Ovary (tissue), 9 donors: ENCODE results near the gene IFT52. TPM values are rescaled to one million over a fixed set of nuclear protein-coding genes. Genes with fewer than 3 reads are reported as not detected.

Experiments
- DNase-seq, 5 donors: peaks; one replicate each; pipeline ENCODE4 v3.0.0-alpha.2; 2019 to 2020
- H3K27ac ChIP-seq, 2 donors: fragments of 200-600 bp; one replicate each; pipeline versions ENCODE4 v1.5.1 to v1.8.0; 2019 to 2022
- H3K27me3 ChIP-seq: fragments of 200-600 bp; one replicate; pipeline ENCODE4 v1.8.0; 2022
- H3K36me3 ChIP-seq: fragments of 200-600 bp; sonication (generic); one replicate; pipeline ENCODE4 v1.5.1; 2019
- H3K4me1 ChIP-seq: one replicate; pipeline ENCODE4 v1.8.1; 2013; ENCODE audit warnings: mild to moderate bottlenecking, moderate library complexity; ENCODE audit not compliant: insufficient read depth
- H3K4me3 ChIP-seq: fragments of 200-600 bp; sonication (generic); one replicate; pipeline ENCODE4 v1.5.1; 2017
- H3K9me3 ChIP-seq, 2 donors: fragments of 200-600 bp in 1 of 2; sonication (generic) in 1 of 2; one replicate each; pipeline versions ENCODE4 v1.5.1 to v1.8.1; 2013 to 2019; ENCODE audit warnings: mild to moderate bottlenecking in 1 of 2, moderate library complexity in 1 of 2
- EP300 ChIP-seq: sonication (generic); formaldehyde crosslinking; IDR thresholded peaks from one replicate; pipeline ENCODE4 v1.6.1; 2017; ENCODE audit warnings: antibody characterized with exemption
- POLR2A ChIP-seq: fragments of 450-650 bp; IDR thresholded peaks from one replicate; pipeline ENCODE4 v1.6.1; 2017; ENCODE audit warnings: antibody characterized with exemption, mild to moderate bottlenecking, moderate library complexity
- WGBS, 3 donors: extraction: QIAGEN DNeasy Blood & Tissue Kit in 1 of 3; methylation state at CpG; one replicate each; pipeline versions ENCODE4 v1.1.5 to v1.1.7; 2013 to 2017; 5-methylcytosine and 5-hydroxymethylcytosine counted together
- intact Hi-C, 4 donors: fragments of 100-400 bp; cut with DNase I; formaldehyde crosslinking; loops; one replicate each; pipeline versions ENCODE4 v1.11.0 to v1.15.1; 2022 to 2023
- polyA plus RNA-seq, 2 donors: library from polyadenylated mRNA; stranded (reverse); fragments of 200-250 nt in 1 of 2; fragments of 350-450 nt in 1 of 2; fragmentation: Illumina TruSeq in 1 of 2; extraction: RNeasy Lipid Tissue Mini Kit (QIAGEN cat#74804) in 1 of 2; gene quantifications; one replicate each; pipeline ENCODE4 v1.2.3, GENCODE V29; 2013 to 2014
- total RNA-seq, 7 donors: library from RNA; depleted of rRNA in 2 of 7; stranded (reverse); fragments of >200 nt in 2 of 7; fragmentation: NEBNext Ultra II Directional in 3 of 7; extraction: Animal tissue kit (Norgen Biotek cat#: 25700) in 3 of 7; gene quantifications; one replicate each; pipeline versions ENCODE4 v1.1.0 to v1.2.4, GENCODE V29; 2016 to 2023
- TF ChIP-seq, protein P1 (sequence below), 3 donors: fragments of 450-650 bp in 2 of 3; fragments of 200-600 bp in 1 of 3; IDR thresholded peaks; one replicate each; pipeline versions ENCODE4 v1.5.1 to v1.8.0; 2016 to 2022; ENCODE audit warnings: antibody characterized with exemption in 3 of 3, mild to moderate bottlenecking in 1 of 3
- donor health status: DM: no; HTN: no; CAD: no; lungs with moderate emphysema.
- donor health status: DM: no; HTN: no; CAD: no.
- donor health status: Bipolar disorder and iron deficiency.
- donor health status: DM: yes; HTN: yes; CAD: no.
- donor health status: DM: no; HTN: no; CAD: no.
- donor health status: DM: yes; HTN: yes; CAD: no.

Gene IFT52
- total and polyA plus RNA-seq, 9 donors = 32.7 to 55.0 (median 46.7) TPM

GRCh38 chr20:43560974-43561373 is 29.8 kb upstream of the IFT52 start:
- Histone ChIP-seq H3K27me3 (no peaks in the 10 kb centered on the region), H3K36me3 (no peaks in the 10 kb centered on the region), H3K27ac (no peak overlapping the region), H3K4me1 (no peaks in the 10 kb centered on the region), H3K9me3 (no peaks in the 10 kb centered on the region), H3K4me3 (no peak overlapping the region)
- 83 to 90% (median 89%) methylated on average over 3 of the region's 3 CpGs for WGBS, 3 donors
- no peak for DNase-seq
- intact Hi-C loops = no loop called here
- TF ChIP-seq EP300 = no peak
- TF ChIP-seq POLR2A = no peak
- TF ChIP-seq, protein P1, sequence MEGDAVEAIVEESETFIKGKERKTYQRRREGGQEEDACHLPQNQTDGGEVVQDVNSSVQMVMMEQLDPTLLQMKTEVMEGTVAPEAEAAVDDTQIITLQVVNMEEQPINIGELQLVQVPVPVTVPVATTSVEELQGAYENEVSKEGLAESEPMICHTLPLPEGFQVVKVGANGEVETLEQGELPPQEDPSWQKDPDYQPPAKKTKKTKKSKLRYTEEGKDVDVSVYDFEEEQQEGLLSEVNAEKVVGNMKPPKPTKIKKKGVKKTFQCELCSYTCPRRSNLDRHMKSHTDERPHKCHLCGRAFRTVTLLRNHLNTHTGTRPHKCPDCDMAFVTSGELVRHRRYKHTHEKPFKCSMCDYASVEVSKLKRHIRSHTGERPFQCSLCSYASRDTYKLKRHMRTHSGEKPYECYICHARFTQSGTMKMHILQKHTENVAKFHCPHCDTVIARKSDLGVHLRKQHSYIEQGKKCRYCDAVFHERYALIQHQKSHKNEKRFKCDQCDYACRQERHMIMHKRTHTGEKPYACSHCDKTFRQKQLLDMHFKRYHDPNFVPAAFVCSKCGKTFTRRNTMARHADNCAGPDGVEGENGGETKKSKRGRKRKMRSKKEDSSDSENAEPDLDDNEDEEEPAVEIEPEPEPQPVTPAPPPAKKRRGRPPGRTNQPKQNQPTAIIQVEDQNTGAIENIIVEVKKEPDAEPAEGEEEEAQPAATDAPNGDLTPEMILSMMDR (IDR thresholded peaks at IDR 0.05) = no peak

DNA sequence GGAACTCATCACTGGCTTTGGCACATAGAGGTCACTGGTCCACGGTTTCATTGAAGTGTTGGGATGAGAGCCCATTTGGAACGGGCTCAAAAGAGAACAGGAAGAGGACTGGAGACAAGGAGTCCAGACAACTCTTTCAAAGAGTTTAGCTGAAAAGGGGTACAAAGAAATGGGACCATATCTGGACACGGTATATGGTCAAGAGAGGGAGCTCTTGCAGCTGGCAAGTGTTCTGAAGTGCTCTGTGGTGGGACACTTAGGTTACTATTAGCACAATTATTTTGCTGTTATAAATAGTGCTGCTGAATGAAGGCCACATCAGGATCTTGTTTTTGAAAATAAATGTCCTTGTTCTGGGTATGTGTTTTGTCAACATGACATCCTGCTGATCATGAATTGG is 27.3 kb upstream of the IFT52 start:
- H3K9me3 ChIP-seq = no peaks in the 10 kb centered on the region
- H3K4me3 ChIP-seq = no peak overlapping the region
- TF ChIP-seq, protein P1 (IDR thresholded peaks at IDR 0.05) = no peak
- TF ChIP-seq POLR2A (no peak), EP300 (no peak)
- H3K27ac ChIP-seq = no peak overlapping the region
- WGBS, 3 donors = 32 to 41% (median 37%) methylated on average over 3 of the region's 3 CpGs
- no peaks in the 10 kb centered on the region for H3K27me3 ChIP-seq
- no peak for DNase-seq
- no peaks in the 10 kb centered on the region for H3K36me3 ChIP-seq
- no peaks in the 10 kb centered on the region for H3K4me1 ChIP-seq
- intact Hi-C loops = no loop called here

- no peaks in the 10 kb centered on the region for H3K27me3 ChIP-seq
- TF ChIP-seq POLR2A (no peak), EP300 (no peak)
- TF ChIP-seq, protein P1 (IDR thresholded peaks at IDR 0.05) = no peak
- H3K36me3 ChIP-seq = no peaks in the 10 kb centered on the region
- no peak overlapping the region for H3K4me3 ChIP-seq
- H3K4me1 ChIP-seq = no peaks in the 10 kb centered on the region
- H3K9me3 ChIP-seq = no peaks in the 10 kb centered on the region
- H3K27ac ChIP-seq = no peak overlapping the region
- DNase-seq = no peak
- intact Hi-C loops = no loop called here
- WGBS, 3 donors = 92 to 93% (median 93%) methylated on average over 7 of the region's 7 CpGs
Measured at GRCh38 chr20:43563991-43564390, 26.7 kb upstream of the IFT52 start.

GRCh38 chr20:43564455-43564854 is 26.3 kb upstream of the IFT52 start:
- Histone ChIP-seq H3K4me3 (no peak overlapping the region), H3K9me3 (no peaks in the 10 kb centered on the region), H3K27ac (no peak overlapping the region), H3K36me3 (no peaks in the 10 kb centered on the region), H3K27me3 (no peaks in the 10 kb centered on the region), H3K4me1 (no peaks in the 10 kb centered on the region)
- no peak for DNase-seq
- WGBS, 3 donors = 94 to 98% (median 98%) methylated on average over 8 of the region's 8 CpGs
- intact Hi-C loops = no loop called here
- TF ChIP-seq EP300 (no peak), POLR2A (no peak)
- TF ChIP-seq, protein P1 (IDR thresholded peaks at IDR 0.05) = no peak
